Activated CD4-positive, CD25-positive, alpha-beta regulatory T cell (primary cell): ENCODE data around the gene ATP9A.
"Not testable (repeated sequence)": the region's sequence is repeated elsewhere in the genome, so short reads cannot be mapped to it uniquely, and the experiment has no call there.

Source experiments
- DNase-seq, 4 experiments: peaks; one replicate each; lab custom pipeline; 2025; lab: John Stamatoyannopoulos, UW

ATP9A gene

GRCh38 chr20:51653226-51653625, 115.0 kb downstream of the ATP9A start:
- no peak for DNase-seq

DNA sequence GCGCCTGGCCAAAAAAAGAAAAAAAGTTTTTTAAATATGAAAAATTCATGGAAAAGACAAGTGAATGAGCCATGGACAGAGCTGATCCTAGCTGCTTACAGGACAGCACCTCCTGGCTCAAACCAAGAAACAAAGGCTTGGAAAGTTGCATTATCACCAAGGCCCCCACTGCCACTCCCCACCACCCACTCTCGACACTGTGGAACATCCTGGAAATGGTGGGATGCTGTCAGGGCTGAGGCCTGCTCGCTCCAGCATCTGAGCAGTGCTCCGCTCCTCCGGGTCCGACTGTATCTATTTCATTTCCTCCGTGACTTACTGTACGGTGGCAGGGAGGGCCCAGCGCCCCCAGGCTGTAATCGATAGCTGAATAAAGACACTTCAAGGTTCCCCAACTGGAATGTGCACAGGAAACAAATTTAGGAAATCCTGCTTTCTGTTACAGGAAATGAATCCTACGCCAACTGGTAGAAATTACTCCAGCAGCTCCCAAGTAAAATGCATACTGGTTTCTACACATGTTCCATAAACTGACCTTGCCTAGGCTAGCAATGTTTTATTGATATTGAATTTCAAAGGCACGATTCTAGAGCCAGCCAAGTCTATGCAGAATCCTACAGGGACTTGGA, 116.2 kb downstream of the ATP9A start:
- no peak for DNase-seq

DNA sequence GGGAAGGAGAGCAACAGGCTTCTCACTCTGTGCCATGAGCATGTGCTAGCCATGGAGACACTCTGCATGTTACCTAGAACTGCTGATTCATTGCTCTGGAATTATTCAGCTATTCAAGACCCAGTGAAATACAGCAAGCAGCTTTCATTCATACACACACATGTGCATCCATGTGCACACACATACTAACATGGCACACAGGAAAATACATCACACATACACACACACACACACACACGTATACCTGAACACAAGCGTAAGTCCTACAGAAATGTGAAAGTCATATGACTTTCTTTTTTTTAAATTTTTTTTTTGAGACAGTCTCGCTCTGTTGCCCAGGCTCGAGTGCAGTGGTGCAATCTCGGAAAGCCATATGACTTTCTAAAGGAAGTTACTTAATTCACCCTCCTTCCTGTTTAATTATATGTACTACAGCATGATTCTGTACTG, 117.5 kb downstream of the ATP9A start:
- DNase-seq = no peak

- no peak for DNase-seq
These were observed 119.6 kb downstream of the ATP9A start for GRCh38 chr20:51648571-51648947.

GRCh38 chr20:51647674-51648570, 120.3 kb downstream of the ATP9A start:
- no peak for DNase-seq

GRCh38 chr20:51643810-51644209, 124.4 kb downstream of the ATP9A start:
- not testable (repeated sequence) for DNase-seq

- no peak for DNase-seq
These were observed 124.8 kb downstream of the ATP9A start for GRCh38 chr20:51643390-51643789.

DNA sequence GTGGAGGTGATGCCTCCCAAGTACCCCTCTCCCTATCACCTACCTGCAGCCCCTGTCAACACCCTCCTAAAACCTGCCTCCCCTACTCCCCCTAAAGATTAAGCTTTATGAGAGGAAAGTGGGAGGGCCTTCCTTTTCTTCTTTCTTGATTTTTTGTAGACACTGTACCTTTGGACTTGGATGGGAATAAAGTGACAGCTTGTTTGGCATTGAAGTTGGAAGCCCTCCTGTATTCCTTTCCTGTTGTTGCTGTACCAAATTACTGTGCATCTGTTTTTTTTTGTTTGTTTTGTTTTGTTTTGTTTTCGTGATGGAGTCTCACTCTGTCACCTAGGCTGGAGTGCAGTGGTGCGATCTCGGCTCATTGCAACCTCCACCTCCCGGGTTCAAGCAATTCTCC, 126.3 kb downstream of the ATP9A start:
- no peak for DNase-seq

DNA sequence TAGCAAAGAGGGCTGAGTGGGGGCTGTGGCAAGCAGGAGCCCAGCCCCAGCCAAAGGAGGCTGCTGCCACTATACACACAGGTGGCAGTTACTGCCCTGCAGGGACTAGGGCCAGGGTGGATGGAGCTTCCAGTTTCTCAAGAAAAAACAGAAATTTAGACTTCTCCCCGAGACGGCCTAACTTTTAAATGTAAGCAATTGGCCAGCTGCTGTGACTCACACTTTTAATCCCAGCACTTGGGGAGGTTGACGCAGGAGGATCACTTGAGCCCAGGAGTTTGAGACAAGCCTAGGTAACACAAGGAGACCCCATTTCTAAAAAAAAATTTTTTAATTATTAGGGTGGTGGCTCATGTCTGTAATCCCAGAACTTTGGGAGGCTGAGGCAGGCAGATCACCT, 127.4 kb downstream of the ATP9A start:
- DNase-seq = no peak

DNA sequence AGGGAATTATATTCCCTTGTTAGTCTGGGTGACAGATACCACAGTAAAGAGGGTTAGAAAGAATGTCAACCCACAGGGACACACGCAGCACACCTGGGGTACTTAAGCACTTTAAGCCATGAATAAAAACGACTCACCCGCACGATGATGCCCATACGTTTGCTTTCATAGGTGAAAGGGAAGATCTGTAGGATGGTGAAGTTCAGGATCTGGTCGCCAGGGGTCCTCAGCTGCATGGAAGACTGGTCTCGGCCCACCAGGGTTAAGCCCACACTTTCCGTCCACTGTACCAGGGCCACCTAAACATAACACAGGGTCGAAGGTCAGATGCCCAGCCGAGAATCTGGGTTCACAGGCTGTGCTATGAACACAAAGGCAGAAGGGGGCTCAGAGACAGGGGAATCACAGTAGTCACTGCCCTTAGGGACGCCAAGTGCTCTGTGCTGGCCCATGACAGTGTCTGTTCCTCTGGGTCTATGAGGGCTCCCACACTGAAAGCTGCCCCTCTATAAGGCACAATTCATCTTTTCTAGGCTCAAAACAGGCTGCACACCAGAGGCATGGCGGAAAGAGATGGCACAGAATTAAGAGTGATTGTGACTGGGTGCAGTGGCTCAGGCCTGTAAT, 128.9 kb downstream of the ATP9A start:
- peak in 3 of 4 experiments; percentile 8 to 47 (median 27) for DNase-seq

- no peak for DNase-seq
These were observed 130.9 kb downstream of the ATP9A start for GRCh38 chr20:51637241-51637640.

DNA sequence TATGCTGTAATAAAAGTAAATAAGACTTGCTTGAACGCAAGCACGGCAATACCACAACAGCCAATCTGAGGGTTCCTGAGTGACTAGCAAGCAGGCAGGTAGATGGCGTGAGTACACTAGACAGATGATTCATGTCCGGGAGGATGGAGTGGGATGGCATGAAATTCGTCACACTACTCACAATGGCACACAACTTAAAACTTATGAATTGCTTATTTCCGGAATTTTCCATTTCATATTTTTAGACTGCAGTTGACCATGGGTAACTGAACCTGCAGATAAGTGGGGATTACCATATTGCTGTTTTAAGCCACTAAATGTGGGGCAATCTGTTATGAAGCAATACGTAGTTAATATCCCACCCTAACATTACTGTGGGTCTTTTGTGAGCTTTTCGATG, 132.1 kb downstream of the ATP9A start:
- DNase-seq = no peak

GRCh38 chr20:51635680-51636079, 132.5 kb downstream of the ATP9A start:
- DNase-seq = no peak

GRCh38 chr20:51634877-51635276, 133.3 kb downstream of the ATP9A start:
- DNase-seq = no peak

- no peak for DNase-seq
These were observed 133.9 kb downstream of the ATP9A start for GRCh38 chr20:51634257-51634656.

DNA sequence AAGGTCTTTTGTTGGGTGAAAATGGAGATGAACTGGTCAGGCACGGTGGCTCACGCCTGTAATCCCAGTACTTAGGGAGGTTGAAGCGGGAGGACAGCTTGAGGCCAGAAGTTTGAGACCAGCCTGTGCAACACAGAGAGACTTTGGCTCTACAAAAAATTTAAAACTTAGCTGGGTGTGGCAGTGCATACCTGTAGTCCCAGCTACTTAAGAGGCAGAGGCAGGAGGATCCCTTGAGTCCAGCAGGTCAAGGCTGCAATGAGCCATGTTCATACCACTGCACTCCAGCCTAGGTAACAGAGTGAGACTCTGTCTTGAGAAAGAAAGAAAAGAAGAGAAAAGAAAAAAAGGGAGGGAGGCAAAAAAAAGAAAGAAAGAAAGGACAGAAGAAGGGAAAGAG, 134.8 kb downstream of the ATP9A start:
- DNase-seq = no peak

DNA sequence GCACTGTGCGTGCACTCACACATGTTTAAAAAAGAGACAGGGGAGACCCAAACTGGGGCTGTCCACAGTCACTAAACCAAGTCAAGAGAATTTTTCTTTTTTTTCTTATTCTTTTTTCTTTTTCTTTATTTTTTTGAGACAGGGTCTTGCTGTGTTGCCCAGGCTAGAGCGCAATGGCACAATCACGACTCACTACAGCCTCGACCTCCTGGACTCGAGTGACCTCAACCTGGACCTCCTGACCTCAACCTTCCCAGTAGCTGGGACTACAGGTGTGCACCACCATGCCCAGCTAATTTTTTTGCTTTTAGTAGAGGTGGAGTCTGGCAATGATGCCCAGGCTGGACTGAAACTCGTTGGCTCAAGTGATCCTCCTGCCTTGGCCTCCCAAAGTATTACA, 136.2 kb downstream of the ATP9A start:
- no peak for DNase-seq

- DNase-seq = no peak
These were observed 136.9 kb downstream of the ATP9A start for GRCh38 chr20:51631011-51631950.

DNA sequence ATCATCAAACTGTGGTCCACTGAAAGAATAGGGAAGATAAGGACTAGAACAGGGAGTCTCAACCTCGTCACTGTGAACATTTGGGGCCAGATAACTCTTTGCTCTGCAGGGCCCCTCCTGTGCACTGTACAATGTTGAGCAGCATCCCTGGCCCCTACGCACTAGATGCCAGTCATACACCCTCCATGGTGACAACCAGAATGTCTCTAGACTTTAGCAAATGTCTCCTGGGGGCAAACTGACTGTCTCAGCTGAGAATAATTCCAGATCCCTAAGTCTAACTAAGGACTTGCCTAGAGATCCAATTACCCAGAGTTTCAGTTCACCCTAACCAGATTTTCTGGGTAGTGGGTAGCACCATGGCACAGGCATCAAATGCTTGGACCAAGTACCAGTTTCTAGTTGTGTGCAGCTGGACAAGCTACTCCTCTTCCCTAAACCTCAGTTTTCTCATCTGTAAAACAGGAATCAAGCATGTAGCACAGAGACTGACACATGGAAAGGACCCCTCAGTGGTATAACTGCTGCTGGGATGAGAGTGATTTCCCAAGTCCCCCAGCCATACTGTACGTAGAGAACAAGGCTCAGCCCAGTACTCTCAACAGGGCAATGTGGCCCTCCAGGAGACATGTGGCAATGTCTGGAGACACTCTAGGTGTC, 138.7 kb downstream of the ATP9A start:
- no peak for DNase-seq

GRCh38 chr20:51628533-51629398, 139.4 kb downstream of the ATP9A start:
- no peak for DNase-seq
